ENCODE results near the gene TSPO2. TPM values are rescaled to one million over a fixed set of nuclear protein-coding genes. Genes with fewer than 3 reads are reported as not detected.

The TSPO2 gene
- total and polyA plus RNA-seq, 2 of the 13 experiments (the other 11 are each of a cell fraction or from before 2014, with no cell fraction given), result 0.55 TPM; not detected in 1

DNA sequence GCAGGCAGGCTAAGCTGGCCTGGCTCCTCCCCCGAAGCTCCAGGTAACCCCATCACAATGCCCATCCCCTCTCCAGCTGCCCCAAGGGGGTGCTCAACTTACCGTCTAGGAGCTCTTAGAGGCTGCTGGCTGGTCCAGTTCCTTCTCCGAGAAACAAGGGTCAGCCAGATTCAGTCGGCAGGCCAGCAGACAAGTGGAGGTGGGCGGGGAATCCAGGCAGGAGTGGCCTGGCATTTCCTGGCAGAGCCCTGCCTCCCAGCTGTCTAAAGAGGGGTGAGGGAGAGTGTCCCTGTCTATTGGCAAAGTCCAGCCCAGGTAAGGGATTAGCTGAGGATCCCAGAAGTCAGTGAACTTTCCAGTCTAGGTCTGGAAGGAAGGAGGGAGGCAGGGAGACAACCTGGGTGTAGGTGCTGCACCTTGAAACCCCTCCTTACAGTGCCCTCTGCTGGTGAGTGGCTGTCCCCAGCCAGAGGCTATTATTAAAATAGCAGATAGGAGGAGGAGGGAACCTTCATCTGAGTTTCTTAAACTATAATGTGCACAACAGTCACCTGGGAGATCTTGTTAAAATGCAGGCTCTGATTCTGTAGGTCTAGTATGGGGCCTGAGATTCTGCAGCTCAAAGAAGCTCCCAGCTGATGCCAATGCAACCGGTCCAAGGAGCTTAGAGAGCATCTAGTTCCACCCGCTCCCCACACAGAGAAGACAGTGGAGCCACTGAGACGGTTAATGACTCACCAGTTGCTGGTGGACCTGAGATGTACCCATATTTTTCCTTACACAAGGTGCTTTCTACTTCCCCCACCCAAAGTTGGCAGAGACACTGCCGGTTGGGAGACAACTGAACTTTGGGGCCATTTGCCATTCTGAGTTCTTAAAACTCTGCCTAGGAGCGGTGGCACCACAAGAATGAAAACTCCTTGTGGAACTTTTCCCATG, 2.9 kb upstream of the TSPO2 start, which contains the start of gene UNC5CL (continued):
- TF ChIP-seq BORCS8-MEF2B (CRISPR knock-in tag; IDR thresholded peaks at IDR 0.05) (peak; percentile 67; the same call in 1 of the 2 replicates), ZFP91 (CRISPR knock-in tag; IDR thresholded peaks at IDR 0.05; ENCODE audit: borderline replicate concordance) (peak; percentile 50; the same call in 1 of the 2 replicates), SAP130 (CRISPR knock-in tag; IDR thresholded peaks at IDR 0.05; ENCODE audit: low read depth) (0 out of 2 replicates have a peak, but pooled peaks have one; percentile 12), PITX1 (CRISPR knock-in tag; IDR thresholded peaks at IDR 0.05) (peak; percentile 30; the same call in 1 of the 2 replicates), ZNF792 (CRISPR knock-in tag; IDR thresholded peaks at IDR 0.05) (0 out of 2 replicates have a peak, but pooled peaks have one; percentile 12), TARDBP (CRISPR knock-in tag; IDR thresholded peaks at IDR 0.05) (peak; percentile 63; the same call in 1 of the 2 replicates), ZNF772 (CRISPR knock-in tag; IDR thresholded peaks at IDR 0.05) (peak; percentile 63; the same call in 1 of the 2 replicates), PHF8 (CRISPR knock-in tag; IDR thresholded peaks at IDR 0.05) (no peak), XRCC5 (optimal IDR thresholded peaks at IDR 0.05; ENCODE audit: low read length) (peak; percentile 65), SRF (IDR thresholded peaks at IDR 0.05; ENCODE audit: low read depth, low read length) (no peak), ONECUT2 (CRISPR knock-in tag; IDR thresholded peaks at IDR 0.05) (no peak), ZFYVE20 (CRISPR knock-in tag; IDR thresholded peaks at IDR 0.05; ENCODE audit: borderline replicate concordance, low read depth) (0 out of 2 replicates have a peak, but pooled peaks have one; percentile 58), ZNF264 (CRISPR knock-in tag; IDR thresholded peaks at IDR 0.05) (0 out of 2 replicates have a peak, but pooled peaks have one; percentile 24), NR2F2 (IDR thresholded peaks at IDR 0.05; ENCODE audit: borderline replicate concordance, low read depth) (no peak), STAG1 (CRISPR knock-in tag; IDR thresholded peaks at IDR 0.05) (peak; percentile 45), SOX13 (IDR thresholded peaks at IDR 0.05) (0 out of 2 replicates have a peak, but pooled peaks have one; percentile 21), SOX13 (CRISPR knock-in tag; conservative IDR thresholded peaks at IDR 0.05 in 1 of 2, IDR thresholded peaks at IDR 0.05 in 1 of 2) (no peak), RAD21 (CRISPR knock-in tag; IDR thresholded peaks at IDR 0.05) (peak; percentile 35; the same call in 1 of the 2 replicates), HNF4G (IDR thresholded peaks at IDR 0.05; ENCODE audit: borderline replicate concordance, low read depth, low read length) (peak; percentile 32; the same call in 1 of the 2 replicates), HNF4G (CRISPR knock-in tag; IDR thresholded peaks at IDR 0.05; ENCODE audit: borderline replicate concordance, low read depth) (no peak), RELA (CRISPR knock-in tag; IDR thresholded peaks at IDR 0.05) (0 out of 2 replicates have a peak, but pooled peaks have one; percentile 18), ZNF652 (CRISPR knock-in tag; IDR thresholded peaks at IDR 0.05; ENCODE audit: borderline replicate concordance, low read depth) (0 out of 2 replicates have a peak, but pooled peaks have one; percentile 18)
- TF ChIP-seq, protein P1, sequence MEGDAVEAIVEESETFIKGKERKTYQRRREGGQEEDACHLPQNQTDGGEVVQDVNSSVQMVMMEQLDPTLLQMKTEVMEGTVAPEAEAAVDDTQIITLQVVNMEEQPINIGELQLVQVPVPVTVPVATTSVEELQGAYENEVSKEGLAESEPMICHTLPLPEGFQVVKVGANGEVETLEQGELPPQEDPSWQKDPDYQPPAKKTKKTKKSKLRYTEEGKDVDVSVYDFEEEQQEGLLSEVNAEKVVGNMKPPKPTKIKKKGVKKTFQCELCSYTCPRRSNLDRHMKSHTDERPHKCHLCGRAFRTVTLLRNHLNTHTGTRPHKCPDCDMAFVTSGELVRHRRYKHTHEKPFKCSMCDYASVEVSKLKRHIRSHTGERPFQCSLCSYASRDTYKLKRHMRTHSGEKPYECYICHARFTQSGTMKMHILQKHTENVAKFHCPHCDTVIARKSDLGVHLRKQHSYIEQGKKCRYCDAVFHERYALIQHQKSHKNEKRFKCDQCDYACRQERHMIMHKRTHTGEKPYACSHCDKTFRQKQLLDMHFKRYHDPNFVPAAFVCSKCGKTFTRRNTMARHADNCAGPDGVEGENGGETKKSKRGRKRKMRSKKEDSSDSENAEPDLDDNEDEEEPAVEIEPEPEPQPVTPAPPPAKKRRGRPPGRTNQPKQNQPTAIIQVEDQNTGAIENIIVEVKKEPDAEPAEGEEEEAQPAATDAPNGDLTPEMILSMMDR (CRISPR knock-in tag; IDR thresholded peaks at IDR 0.05), result peak; percentile 79
- TF ChIP-seq, protein P2, sequence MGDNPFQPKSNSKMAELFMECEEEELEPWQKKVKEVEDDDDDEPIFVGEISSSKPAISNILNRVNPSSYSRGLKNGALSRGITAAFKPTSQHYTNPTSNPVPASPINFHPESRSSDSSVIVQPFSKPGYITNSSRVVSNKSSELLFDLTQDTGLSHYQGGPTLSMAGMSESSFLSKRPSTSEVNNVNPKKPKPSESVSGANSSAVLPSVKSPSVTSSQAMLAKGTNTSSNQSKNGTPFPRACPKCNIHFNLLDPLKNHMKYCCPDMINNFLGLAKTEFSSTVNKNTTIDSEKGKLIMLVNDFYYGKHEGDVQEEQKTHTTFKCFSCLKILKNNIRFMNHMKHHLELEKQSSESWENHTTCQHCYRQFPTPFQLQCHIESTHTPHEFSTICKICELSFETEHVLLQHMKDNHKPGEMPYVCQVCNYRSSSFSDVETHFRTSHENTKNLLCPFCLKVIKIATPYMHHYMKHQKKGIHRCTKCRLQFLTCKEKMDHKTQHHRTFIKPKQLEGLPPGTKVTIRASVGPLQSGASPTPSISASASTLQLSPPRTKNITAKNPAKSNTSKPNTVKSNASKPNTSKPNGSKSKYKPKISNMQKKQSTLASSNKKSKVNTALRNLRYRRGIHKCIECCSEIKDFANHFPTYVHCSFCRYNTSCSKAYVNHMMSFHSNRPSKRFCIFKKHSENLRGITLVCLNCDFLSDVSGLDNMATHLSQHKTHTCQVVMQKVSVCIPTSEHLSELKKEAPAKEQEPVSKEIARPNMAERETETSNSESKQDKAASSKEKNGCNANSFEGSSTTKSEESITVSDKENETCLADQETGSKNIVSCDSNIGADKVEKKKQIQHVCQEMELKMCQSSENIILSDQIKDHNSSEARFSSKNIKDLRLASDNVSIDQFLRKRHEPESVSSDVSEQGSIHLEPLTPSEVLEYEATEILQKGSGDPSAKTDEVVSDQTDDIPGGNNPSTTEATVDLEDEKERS (CRISPR knock-in tag; IDR thresholded peaks at IDR 0.05), result peak; percentile 14; the same call in 1 of the 2 replicates

Measured in HepG2 (cell line).